COLO668 (cell line): ENCODE measurements around the gene HERC4.

Experiments
- DNase-seq: peaks from one replicate; lab custom pipeline; 2025; ENCODE audit not compliant: unreplicated experiment; lab: John Stamatoyannopoulos, UW

Gene HERC4, protein sequence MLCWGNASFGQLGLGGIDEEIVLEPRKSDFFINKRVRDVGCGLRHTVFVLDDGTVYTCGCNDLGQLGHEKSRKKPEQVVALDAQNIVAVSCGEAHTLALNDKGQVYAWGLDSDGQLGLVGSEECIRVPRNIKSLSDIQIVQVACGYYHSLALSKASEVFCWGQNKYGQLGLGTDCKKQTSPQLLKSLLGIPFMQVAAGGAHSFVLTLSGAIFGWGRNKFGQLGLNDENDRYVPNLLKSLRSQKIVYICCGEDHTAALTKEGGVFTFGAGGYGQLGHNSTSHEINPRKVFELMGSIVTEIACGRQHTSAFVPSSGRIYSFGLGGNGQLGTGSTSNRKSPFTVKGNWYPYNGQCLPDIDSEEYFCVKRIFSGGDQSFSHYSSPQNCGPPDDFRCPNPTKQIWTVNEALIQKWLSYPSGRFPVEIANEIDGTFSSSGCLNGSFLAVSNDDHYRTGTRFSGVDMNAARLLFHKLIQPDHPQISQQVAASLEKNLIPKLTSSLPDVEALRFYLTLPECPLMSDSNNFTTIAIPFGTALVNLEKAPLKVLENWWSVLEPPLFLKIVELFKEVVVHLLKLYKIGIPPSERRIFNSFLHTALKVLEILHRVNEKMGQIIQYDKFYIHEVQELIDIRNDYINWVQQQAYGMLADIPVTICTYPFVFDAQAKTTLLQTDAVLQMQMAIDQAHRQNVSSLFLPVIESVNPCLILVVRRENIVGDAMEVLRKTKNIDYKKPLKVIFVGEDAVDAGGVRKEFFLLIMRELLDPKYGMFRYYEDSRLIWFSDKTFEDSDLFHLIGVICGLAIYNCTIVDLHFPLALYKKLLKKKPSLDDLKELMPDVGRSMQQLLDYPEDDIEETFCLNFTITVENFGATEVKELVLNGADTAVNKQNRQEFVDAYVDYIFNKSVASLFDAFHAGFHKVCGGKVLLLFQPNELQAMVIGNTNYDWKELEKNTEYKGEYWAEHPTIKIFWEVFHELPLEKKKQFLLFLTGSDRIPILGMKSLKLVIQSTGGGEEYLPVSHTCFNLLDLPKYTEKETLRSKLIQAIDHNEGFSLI

DNA sequence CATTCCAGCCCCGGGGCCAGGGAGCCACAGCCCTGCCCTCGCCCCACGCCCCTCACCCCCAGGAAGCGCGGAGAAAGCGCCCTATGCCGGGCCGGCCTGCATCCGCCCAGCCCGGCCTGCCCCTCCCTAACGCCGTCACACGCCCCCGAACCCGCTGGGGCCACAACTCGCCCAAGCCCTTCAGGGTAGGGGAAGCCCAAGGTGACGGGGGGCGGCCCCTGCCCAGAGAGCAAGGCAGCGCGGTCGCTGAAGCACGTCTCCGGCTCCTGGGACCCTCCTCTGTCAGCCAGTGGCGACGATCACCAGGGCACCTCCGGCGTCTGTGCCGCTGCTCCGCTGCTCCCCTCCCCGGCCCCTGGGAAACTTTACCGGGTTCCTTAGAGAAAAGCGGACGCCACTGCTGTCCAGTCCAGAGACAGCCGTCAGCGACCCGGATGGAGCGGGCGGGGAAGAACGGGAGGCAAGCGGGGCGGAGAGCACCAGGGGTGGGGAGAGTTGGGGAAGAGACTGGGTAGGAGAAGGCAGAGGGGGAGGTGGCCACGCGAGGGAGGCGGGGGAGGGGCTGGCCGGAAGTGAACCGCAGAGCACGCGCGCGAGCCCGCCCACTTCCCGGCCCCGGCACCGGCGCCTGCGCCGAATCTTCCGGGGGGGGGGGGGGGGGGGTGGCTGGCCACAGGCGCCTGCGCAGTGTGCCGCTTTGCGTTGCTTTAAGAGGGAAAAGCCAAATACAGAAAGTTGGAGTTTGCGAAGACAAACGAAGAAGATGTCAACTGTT is at the start of gene HERC4:
Gene HERC4, minus strand, starts transcription at position 509 of the 775 bp plus-strand sequence. CDS start 2,175 bp downstream, outside the sequence.
- DNase-seq = peak; percentile 88

DNA sequence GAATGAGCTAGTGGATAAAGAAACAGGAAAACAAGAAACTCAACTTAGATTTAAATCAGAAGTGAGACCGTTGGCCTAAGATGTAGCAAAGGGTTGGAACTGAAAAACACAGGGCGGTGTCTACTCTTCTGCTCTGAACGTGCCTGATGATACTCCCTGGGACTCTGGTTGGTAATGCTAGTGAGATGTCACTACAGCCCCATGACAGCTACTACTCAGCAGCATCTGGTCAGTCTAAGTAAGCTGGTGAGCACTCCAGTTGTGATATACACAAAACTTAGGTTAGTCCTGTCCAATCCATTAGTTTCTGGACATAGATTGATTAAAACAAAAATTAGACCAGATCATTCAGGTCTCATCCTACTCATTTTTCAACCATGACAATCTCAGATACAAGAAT is 49.6 kb upstream of the HERC4 start:
- DNase-seq = no peak

DNA sequence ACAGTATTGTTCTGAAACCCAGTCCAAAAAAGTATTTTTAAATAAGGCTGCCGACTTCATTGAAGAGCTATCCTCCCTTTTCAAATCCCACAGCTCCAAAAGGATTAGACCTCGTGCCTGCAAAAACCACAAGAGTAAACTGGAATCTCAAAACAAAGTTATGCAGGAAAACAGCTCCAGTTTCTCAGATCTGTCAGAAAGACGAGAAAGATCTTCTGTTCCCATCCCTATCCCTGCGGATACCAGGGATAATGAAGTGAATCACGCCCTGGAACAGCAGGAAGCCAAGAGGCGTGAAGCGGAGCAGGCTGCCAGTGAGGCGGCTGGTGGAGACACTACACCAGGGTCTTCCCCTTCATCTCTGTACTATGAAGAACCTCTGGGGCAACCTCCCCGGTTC is 46.8 kb upstream of the HERC4 start:
- no peak for DNase-seq

DNA sequence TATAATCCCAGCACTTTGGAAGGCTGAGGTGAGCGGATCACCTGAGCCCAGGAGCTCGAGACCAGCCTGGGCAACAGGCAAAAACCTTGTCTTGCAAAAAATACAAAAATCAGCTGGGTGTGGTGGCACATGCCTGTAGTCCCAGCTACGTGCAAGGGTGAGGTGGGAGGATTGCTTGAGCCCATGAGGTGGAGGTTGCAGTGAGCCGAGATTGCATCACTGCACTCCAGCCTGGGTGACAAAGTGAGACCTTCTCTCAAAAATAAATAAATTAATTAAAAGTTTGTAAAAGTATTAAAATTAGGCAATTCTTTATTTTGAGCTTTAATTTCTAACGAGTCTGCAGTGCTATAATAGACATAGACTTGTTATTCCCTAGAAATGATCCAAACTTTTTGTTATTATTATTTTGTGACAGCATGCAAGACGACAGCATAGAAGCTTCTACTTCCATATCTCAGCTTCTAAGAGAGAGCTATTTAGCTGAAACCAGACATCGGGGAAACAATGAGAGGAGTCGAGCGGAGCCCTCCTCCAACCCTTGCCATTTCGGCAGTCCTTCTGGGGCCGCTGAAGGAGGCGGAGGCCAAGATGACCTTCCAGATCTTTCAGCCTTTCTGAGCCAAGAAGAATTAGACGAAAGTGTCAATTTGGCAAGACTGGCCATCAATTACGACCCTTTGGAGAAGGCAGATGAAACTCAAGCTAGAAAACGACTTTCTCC is 46.1 kb upstream of the HERC4 start:
- no peak for DNase-seq

DNA sequence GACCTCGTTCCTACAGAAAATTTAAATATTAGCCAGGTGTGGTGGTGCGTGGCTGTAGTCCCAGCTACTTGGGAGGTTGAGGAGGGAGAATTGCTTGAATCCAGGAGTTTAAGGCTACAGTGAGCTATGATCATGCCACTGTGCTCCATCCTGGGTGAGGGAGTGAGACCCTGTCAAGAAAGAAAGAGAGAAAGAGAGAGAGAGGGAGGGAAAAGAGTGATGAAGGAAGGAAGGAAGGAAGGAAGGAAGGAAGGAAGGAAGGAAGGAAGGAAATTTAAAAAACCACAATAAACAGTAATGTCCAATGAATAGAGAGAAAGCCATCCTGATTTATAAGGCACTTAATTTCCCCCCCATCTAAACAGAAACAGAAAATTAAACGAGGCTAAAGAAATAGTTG is 43.6 kb upstream of the HERC4 start:
- no peak for DNase-seq

DNA sequence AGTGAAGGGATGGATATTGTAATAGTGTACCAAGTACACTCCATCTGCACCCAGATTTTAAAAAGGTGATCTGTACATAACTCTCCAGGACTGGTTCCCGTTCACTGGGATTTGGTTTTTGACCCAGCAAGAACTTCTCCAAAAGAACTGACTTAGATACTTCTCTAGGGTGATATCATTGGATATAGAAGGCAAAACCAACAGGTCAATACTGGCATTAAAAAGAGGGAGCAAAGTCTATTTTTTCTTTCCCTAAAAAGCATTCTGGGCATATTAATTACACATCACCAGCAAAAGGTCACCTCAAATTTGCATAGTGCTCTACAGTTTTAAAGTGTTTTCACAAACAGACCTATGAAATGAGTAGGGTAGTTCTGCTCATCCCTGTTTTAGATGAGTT is 37.8 kb upstream of the HERC4 start:
- no peak for DNase-seq

DNA sequence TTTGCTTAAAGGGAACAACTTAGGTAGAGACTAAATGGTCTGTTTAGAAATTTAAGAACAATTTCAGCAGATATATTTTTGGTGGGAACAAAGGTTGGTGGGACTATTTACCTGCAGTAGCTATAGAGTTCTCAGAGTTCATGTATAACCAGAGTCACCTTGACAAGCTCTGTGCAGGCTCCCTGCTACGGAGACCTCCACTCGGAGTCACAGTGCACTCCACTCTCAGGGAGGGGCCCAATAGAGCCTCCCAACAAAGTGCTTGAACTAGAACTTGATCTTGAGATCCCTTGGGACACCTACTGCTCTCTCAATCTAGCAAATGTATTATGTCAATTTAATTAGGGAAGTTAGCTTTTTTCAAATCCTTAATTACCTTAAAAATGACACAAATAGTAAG is 36.5 kb upstream of the HERC4 start:
- no peak for DNase-seq

DNA sequence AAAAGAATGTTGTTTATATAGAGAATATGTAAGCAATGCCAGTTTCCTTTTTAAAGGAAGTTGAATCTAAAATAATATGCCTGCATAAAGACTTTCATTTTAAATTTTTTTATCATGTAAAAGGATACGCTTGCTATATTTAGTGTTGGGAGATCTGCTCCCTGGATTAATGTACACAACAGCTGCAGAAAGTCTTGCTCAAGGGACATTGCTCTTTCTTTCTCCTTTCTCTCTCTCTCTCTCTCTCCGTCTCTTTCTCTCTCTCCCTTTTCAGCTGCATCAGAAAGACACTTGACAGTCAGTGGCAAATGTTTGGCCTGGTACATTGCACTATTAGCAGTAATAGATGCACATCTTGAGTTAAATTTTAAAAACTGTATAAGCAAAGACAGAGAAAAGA is 34.9 kb upstream of the HERC4 start:
- no peak for DNase-seq

DNA sequence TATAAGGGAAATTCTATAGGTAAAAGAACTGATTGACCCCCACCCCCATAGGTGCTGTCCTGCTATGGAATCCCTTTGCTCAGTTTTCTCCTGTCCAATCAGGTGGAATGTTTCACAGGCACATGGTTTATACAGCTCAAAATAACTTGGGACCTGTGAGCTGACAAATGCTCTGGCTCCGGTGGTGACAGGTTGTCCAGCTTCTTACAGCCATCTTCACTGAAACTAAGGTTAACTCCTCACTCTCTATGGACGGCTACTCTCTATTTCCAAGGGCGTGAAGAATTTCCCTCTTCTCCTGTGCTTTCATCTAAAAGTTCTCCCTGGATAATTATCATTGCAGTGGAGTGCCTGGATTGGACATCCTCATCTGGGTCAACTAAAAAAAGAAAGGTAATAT is 34.2 kb upstream of the HERC4 start, which contains the start of gene MYPN:
Gene MYPN, plus strand, starts transcription at position 158 of the 400 bp plus-strand sequence. CDS start 11,951 bp downstream, outside the sequence.
- DNase-seq = no peak

DNA sequence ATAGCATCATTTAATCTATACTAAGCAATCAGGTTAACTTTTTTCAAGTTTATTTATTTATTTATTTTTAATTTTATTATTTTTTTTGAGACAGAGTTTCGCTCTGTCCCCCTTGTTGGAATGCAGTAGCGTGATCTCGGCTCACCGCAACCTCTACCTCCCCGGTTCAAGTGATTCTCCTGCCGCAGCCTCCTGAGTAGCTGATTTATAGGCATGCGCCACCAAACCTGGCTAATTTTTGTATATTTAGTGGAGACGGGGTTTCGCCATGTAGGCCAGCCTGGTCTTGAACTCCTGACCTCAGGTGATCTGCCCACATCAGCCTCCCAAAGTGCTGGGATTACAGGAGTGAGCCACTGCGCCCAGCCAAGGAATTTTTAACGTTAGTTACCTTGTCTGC is 33.6 kb upstream of the HERC4 start:
- DNase-seq = no peak

DNA sequence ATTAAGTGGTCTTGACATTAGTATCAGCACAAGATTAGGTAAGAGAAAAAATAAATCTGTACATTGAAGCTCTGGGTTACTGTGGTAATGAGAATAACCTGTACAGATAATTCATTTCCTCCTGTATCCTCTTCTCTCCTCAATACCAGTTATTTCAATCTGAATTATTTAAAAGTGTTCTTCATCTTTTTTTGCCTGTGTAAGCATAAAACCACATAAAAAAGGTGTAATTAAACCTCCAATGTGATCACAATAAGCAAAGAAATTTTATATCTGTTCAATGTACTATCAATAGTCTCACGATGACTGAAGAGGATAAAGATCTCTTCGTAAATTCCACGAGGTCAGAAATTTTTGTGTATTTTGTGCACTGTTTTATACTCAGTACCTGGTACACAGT is 33.0 kb upstream of the HERC4 start:
- no peak for DNase-seq

DNA sequence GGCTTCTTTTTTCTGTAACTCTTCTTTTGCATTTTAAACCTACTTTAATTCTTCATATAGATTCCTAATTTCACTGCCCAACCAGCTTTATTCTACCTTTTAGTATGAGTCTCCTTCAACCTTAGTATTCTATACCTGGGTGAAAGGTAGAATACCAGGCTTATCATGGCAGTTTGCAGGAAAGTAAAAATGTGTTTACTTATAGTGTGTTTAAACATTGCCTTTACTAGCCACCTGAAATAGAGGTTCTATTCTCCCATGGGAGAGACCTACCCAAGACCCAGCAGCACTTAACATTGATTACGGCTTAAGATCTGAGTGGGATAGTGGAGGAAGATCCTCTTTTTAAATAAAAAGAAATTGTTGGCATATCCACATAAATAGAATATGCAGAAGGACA is 32.6 kb upstream of the HERC4 start:
- DNase-seq = no peak

DNA sequence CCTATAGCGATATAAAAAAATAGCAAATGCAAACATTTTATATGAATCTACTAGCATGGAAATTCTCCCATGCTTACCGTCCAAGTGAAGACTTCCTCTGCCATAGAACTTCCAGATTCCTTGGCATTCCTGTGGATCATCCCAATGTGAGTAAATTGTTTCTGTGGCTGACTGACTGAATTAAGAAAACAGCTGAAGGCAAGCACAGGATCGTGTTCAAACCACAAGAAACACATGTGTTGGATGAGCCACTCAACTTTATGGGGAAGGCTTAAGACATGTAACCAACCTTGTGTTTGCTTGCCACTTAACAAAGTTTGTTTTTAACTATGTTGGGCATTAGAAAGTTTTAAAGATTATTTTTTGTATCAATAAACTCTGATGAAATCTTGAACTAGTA is 31.6 kb upstream of the HERC4 start:
- no peak for DNase-seq

DNA sequence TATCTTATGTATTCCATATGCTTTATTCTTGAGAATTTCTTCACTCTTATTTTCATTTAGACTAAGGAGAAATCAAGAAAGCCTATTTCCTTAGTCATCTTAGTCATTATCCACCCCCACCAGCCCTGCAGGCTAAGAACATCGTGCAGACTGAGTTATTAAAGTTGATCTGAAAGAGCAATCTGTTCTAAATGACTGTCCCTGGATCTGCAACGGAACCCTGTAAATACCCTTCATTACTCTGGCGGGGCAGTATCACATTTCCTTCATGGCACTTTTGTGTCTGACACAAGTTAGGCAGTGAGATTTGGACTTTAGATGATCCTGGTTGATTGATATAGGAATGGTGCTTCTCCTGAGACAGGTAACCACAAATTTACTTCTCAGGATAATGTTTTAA is 30.7 kb upstream of the HERC4 start:
- DNase-seq = no peak

DNA sequence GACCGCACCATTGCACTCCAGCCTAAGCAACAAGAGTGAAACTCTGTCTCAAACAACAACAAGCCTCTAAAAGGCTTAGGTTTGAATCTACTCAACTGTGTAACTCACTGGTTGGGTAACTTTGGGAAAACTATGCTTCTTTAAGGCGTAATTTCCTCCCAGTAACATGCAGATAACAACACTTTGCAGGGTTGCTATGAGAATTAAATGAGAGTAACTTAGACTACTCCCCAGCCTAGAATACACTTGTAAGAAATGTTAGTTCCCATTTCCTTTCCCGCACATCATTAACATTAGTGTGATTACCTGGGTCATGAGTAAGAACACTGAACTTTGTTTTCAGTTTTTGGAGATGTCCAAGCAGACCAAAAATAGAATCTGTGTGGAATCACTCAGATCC is 28.8 kb upstream of the HERC4 start:
- no peak for DNase-seq

DNA sequence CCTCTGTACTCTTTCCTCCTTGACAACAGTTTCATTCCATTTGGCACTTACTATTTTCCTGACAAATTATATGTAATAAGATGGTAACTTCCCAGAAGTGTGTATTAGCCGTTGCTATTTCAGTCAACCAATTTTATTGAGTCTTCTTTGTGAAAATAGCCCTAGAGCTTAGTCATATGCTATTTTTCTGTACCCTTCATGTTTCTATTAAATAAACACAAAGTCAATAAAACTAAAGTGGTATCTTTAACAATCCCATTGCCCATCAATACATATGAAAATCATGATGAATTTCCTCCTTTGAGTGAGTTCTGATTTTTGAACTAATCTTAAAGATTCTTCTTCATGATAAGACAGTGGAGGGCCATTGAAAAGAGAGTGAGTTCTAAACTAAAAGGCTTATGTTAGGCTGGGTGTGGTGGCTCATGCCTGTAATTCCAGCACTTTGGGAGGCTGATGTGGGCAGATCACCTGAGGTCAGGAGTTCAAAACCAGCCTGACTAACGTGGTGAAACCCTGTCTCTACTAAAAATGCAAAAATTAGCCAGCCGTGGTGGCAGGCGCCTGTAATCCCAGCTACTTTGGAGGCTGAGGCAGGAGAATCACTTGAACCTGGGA is 28.3 kb upstream of the HERC4 start:
- DNase-seq = no peak

DNA sequence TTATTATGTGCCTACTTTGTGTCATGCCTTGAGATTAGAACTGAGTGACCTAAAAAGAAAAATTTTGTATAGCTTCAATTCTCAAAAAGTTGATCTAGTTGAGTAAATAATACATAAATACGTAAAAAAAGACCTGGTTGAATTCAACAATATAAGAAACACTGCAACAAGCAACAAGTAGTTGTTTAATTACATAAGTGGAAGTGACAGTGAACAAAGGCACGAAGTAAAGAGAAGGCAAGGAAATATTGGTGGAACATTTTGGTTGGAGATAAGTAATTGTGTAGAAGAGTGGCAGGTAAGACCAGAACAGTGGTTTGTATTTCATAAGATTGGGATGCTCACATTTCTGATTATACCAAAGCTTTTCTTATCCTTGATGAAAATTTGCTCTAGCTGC is 26.0 kb upstream of the HERC4 start:
- DNase-seq = no peak

DNA sequence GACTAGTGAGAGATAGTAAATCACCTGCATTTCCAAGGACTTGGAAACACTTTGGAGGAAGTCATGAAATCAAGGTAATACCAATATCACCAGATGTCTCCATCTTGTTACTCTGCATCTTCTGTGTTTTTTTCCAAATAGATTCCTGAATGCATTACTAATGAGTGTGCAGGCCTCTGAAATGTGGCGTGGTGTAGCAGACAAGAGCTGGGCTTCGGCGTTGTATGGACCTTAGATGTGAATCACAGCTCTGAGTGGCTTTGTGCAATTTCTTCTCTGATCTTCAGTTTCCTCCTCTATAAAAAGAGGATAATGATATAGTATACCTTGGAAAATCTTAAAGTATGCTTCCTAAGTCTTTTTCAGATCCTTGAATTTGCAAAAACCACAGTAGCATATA is 24.7 kb upstream of the HERC4 start:
- no peak for DNase-seq

DNA sequence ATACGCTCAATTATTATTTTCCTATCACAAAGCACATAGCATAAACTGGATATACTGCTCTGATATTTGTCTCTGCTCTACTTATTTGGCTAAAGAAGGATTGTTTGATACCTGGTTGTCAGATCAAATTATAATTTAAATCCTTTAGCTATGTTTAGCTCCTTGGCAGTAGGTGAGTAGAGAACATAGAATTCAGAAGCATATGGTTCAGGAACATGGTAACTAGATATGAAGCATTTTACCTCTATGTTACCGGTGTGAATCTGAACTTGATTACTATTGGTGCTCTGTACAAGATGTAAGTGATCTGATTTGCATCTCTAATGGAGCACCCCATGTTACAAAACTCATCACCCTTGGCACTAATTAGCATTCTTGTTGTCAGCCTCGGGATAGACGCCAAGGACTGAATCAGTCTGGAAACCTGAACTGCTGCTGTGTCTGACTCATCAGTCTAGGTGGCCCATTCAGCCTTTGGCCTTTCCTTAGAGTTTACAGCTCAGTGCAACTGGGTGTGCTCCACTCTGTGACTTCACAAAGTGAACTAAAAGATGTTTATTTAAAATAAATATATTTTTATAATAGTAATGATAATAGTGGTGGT is 21.9 kb upstream of the HERC4 start:
- DNase-seq = no peak

DNA sequence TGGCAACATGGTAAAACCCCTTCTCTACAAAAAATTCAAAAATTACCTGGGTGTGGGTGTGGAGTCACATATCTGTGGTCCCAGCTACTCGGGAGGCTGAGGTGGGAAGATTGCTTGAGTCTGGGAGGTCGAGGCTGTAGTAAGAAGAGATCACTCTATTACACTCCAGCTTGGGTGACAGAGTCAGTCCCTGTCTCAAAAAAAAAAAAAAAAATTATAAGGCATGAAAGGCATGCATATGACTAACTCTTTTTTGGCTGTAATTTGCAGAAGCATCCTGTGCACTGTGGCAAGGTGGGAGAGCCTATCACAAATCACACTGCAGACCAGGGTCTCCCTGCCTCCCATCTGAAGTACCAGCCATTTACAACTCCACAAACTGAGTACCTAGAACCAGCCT is 20.1 kb upstream of the HERC4 start:
- DNase-seq = no peak
